GM20000 (cell line): Measurements from ENCODE around the gene COL27A1.

Experiments used
- DNase-seq: peaks from one replicate; pipeline ENCODE4 v3.0.0; 2012; ENCODE audit warnings: low spot score
- CTCF ChIP-seq: IDR thresholded peaks from 2 replicates; pipeline ENCODE4 v1.5.1; 2012; ENCODE audit warnings: mild to moderate bottlenecking, control low read depth; ENCODE audit errors: extremely low read depth, missing control alignments

The COL27A1 gene

GRCh38 chr9:114250235-114250568, 94.9 kb downstream of the COL27A1 start:
- no peak for DNase-seq
- TF ChIP-seq CTCF: no peak

GRCh38 chr9:114250648-114251047, 95.3 kb downstream of the COL27A1 start:
- no peak for DNase-seq
- TF ChIP-seq CTCF: no peak

- TF ChIP-seq CTCF: no peak
- DNase-seq: no peak
Observed at GRCh38 chr9:114252394-114252793, 97.1 kb downstream of the COL27A1 start.

GRCh38 chr9:114256827-114257328, 101.5 kb downstream of the COL27A1 start:
- no peak for TF ChIP-seq CTCF
- no peak for DNase-seq

GRCh38 chr9:114258218-114258617, 102.9 kb downstream of the COL27A1 start:
- TF ChIP-seq CTCF: no peak
- no peak for DNase-seq

- TF ChIP-seq CTCF: no peak
- DNase-seq: no peak
Observed at GRCh38 chr9:114258866-114259797, 103.8 kb downstream of the COL27A1 start.

- TF ChIP-seq CTCF: no peak
- DNase-seq: no peak
Observed at GRCh38 chr9:114259798-114260523, 104.6 kb downstream of the COL27A1 start.
